Measurements from ENCODE around the gene PTPRC.

PTPRC gene

DNA sequence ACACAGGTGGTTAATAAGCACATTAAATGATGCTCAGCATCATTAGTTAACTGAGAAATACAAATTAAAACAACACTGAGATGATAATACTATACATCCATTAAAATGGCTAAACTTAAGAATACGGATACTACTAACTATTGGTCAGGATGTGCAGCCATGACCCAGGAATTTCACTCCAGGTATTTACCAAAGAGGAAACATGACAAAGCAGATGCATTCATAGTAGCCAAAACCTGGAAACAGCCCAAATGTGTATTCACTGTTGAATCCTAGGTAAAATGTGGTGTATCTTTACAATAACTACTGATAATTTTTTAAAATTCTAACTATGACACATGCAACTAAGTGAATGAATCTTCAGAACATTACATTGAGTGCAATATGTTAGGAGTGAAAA is 73.0 kb downstream of the PTPRC start:
- no peak overlapping the region for H3K4me2 ChIP-seq (ENCODE audit: low read length)
- no peak overlapping the region for H2AFZ ChIP-seq (ENCODE audit: low read length)
- H4K20me1 ChIP-seq (ENCODE audit: insufficient read depth, low read length): no peaks in the 10 kb centered on the region
- H3F3A ChIP-seq (ENCODE audit: insufficient read depth, low read length): no peaks in the 10 kb centered on the region
- H3K4me3 ChIP-seq (ENCODE audit: low read depth, low read length, poor library complexity, severe bottlenecking): no peak overlapping the region
- H3K27ac ChIP-seq (ENCODE audit: low read depth, low read length, poor library complexity, severe bottlenecking): no peak overlapping the region
- no peaks in the 10 kb centered on the region for H3K4me1 ChIP-seq (ENCODE audit: insufficient read depth, low read length, severe bottlenecking)
- no peak overlapping the region for H3K9ac ChIP-seq (ENCODE audit: low read length)
- H3K27me3 ChIP-seq (ENCODE audit: insufficient read depth, low read length): no peaks in the 10 kb centered on the region
- H3K9me2 ChIP-seq (ENCODE audit: low read depth, low read length): no peaks in the 10 kb centered on the region
- no peaks in the 10 kb centered on the region for H3K79me2 ChIP-seq (ENCODE audit: insufficient read depth, low read length)
- H3K9me3 ChIP-seq (ENCODE audit: low read length): no peaks in the 10 kb centered on the region
- TF ChIP-seq, protein P1, sequence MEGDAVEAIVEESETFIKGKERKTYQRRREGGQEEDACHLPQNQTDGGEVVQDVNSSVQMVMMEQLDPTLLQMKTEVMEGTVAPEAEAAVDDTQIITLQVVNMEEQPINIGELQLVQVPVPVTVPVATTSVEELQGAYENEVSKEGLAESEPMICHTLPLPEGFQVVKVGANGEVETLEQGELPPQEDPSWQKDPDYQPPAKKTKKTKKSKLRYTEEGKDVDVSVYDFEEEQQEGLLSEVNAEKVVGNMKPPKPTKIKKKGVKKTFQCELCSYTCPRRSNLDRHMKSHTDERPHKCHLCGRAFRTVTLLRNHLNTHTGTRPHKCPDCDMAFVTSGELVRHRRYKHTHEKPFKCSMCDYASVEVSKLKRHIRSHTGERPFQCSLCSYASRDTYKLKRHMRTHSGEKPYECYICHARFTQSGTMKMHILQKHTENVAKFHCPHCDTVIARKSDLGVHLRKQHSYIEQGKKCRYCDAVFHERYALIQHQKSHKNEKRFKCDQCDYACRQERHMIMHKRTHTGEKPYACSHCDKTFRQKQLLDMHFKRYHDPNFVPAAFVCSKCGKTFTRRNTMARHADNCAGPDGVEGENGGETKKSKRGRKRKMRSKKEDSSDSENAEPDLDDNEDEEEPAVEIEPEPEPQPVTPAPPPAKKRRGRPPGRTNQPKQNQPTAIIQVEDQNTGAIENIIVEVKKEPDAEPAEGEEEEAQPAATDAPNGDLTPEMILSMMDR (IDR thresholded peaks at IDR 0.05; ENCODE audit: low read length): no peak
- no peak for TF ChIP-seq EZH2 (IDR thresholded peaks at IDR 0.05; ENCODE audit: borderline replicate concordance, low read length)
- peaks cover 98% of the 10 kb centered on the region for H3K36me3 ChIP-seq (ENCODE audit: insufficient read depth, low read length)

DNA sequence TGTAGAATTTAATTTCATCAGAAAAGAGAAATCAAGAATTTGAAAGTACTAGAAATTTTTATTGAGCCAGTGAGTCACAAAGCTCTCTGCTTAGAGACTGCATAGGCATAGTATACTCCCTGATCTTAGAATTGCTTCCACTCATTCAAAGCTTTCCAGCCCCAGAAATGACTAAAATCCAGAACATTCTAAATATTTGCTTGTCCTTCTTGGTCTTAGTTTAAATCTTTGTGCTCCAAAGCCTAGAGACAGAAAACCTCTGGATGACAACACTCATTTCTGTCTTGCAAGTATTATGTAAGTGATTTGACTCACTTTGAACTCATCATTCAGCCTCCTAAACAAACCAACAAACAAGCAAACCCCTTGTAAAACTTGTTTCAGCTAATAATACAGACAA is 74.2 kb downstream of the PTPRC start:
- H3K79me2 ChIP-seq (ENCODE audit: insufficient read depth, low read length): no peaks in the 10 kb centered on the region
- no peaks in the 10 kb centered on the region for H3K27me3 ChIP-seq (ENCODE audit: insufficient read depth, low read length)
- no peak overlapping the region for H3K4me2 ChIP-seq (ENCODE audit: low read length)
- H3K27ac ChIP-seq (ENCODE audit: low read depth, low read length, poor library complexity, severe bottlenecking): no peak overlapping the region
- TF ChIP-seq EZH2 (IDR thresholded peaks at IDR 0.05; ENCODE audit: borderline replicate concordance, low read length): no peak
- H3K4me1 ChIP-seq (ENCODE audit: insufficient read depth, low read length, severe bottlenecking): no peaks in the 10 kb centered on the region
- no peak overlapping the region for H3K9ac ChIP-seq (ENCODE audit: low read length)
- H3F3A ChIP-seq (ENCODE audit: insufficient read depth, low read length): no peaks in the 10 kb centered on the region
- no peaks in the 10 kb centered on the region for H3K9me2 ChIP-seq (ENCODE audit: low read depth, low read length)
- no peak overlapping the region for H3K4me3 ChIP-seq (ENCODE audit: low read depth, low read length, poor library complexity, severe bottlenecking)
- no peaks in the 10 kb centered on the region for H4K20me1 ChIP-seq (ENCODE audit: insufficient read depth, low read length)
- peaks cover 98% of the 10 kb centered on the region for H3K36me3 ChIP-seq (ENCODE audit: insufficient read depth, low read length)
- H3K9me3 ChIP-seq (ENCODE audit: low read length): no peaks in the 10 kb centered on the region
- no peak overlapping the region for H2AFZ ChIP-seq (ENCODE audit: low read length)

DNA sequence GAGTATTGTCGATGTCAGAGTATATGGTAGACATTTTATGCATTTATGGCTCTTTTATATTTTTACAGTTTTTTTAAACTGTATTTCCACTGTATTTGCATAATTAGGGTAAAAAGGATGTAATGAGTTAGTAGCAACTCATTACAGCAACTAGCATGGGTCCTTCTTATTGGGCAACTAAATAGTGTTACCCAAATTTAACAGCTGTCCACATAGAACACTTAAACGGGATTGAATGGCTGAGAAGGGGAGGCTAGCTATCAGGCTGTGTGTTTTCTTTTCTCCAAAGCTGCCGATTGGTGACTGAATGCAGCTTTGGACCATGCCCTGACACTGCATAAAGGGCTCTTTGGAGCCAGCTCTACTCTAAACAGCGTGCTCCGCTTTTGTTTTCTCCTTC is 75.4 kb downstream of the PTPRC start:
- Histone ChIP-seq H3K9me3 (ENCODE audit: low read length) (no peaks in the 10 kb centered on the region), H3K9me2 (ENCODE audit: low read depth, low read length) (no peaks in the 10 kb centered on the region), H2AFZ (ENCODE audit: low read length) (no peak overlapping the region), H3K4me2 (ENCODE audit: low read length) (no peak overlapping the region), H3K27ac (ENCODE audit: low read depth, low read length, poor library complexity, severe bottlenecking) (no peak overlapping the region), H3K79me2 (ENCODE audit: insufficient read depth, low read length) (no peaks in the 10 kb centered on the region), H3K4me3 (ENCODE audit: low read depth, low read length, poor library complexity, severe bottlenecking) (no peak overlapping the region), H3K4me1 (ENCODE audit: insufficient read depth, low read length, severe bottlenecking) (no peaks in the 10 kb centered on the region), H3K36me3 (ENCODE audit: insufficient read depth, low read length) (peaks cover 98% of the 10 kb centered on the region), H3K9ac (ENCODE audit: low read length) (no peak overlapping the region), H3F3A (ENCODE audit: insufficient read depth, low read length) (no peaks in the 10 kb centered on the region; the same call in 1 of the 2 replicates), H4K20me1 (ENCODE audit: insufficient read depth, low read length) (no peaks in the 10 kb centered on the region), H3K27me3 (ENCODE audit: insufficient read depth, low read length) (no peaks in the 10 kb centered on the region)
- TF ChIP-seq EZH2 (IDR thresholded peaks at IDR 0.05; ENCODE audit: borderline replicate concordance, low read length): no peak
- TF ChIP-seq, protein P1 (IDR thresholded peaks at IDR 0.05; ENCODE audit: low read length): no peak

DNA sequence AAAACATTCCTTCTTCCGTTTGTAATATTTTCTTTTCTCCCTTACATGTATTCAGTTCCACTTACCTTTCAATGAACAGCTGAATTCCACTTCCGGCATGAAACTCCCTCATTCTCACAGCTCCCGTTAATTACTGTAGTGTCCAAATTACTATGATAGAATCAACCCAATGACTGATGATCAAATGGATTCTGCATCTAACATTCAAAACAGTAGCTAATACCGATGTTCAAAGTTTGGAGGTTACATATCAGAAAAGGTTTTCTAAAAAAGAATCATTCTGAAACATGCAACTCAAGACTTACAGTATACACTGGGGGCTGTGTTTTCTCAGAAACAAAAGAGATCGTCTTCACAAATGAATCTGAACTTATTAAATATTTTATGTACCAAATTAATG is 77.2 kb downstream of the PTPRC start:
- Histone ChIP-seq H3K27me3 (ENCODE audit: insufficient read depth, low read length) (no peaks in the 10 kb centered on the region), H3K4me3 (ENCODE audit: low read depth, low read length, poor library complexity, severe bottlenecking) (no peak overlapping the region), H3K9me3 (ENCODE audit: low read length) (no peaks in the 10 kb centered on the region), H3K4me1 (ENCODE audit: insufficient read depth, low read length, severe bottlenecking) (no peaks in the 10 kb centered on the region), H2AFZ (ENCODE audit: low read length) (no peak overlapping the region), H3K36me3 (ENCODE audit: insufficient read depth, low read length) (peaks cover 98% of the 10 kb centered on the region), H3K9me2 (ENCODE audit: low read depth, low read length) (no peaks in the 10 kb centered on the region), H3K9ac (ENCODE audit: low read length) (no peak overlapping the region), H4K20me1 (ENCODE audit: insufficient read depth, low read length) (no peaks in the 10 kb centered on the region), H3K4me2 (ENCODE audit: low read length) (no peak overlapping the region), H3K27ac (ENCODE audit: low read depth, low read length, poor library complexity, severe bottlenecking) (no peak overlapping the region), H3K79me2 (ENCODE audit: insufficient read depth, low read length) (no peaks in the 10 kb centered on the region), H3F3A (ENCODE audit: insufficient read depth, low read length) (no peaks in the 10 kb centered on the region; the same call in 1 of the 2 replicates)
- no peak for TF ChIP-seq EZH2 (IDR thresholded peaks at IDR 0.05; ENCODE audit: borderline replicate concordance, low read length)
- TF ChIP-seq, protein P1 (IDR thresholded peaks at IDR 0.05; ENCODE audit: low read length): no peak

Data from OCI-LY1 (cell line).